Endodermal cell (in vitro differentiated cells): ENCODE measurements around the gene XPO6. TPM values are rescaled to one million over a fixed set of nuclear protein-coding genes. Genes with fewer than 3 reads are reported as not detected.

Experiments used
- DNase-seq: peaks from one replicate; pipeline ENCODE4 v3.0.0-alpha.2; 2017
- H3K27ac ChIP-seq: 2 replicates; pipeline ENCODE4 v1.5.1; 2013; ENCODE audit warnings: mild to moderate bottlenecking, low read depth, low read length, moderate library complexity
- H3K27me3 ChIP-seq: 2 replicates; pipeline ENCODE4 v1.6.1; 2013; ENCODE audit warnings: mild to moderate bottlenecking, low read length, moderate library complexity; ENCODE audit not compliant: insufficient read depth, control insufficient read depth, poor library complexity, severe bottlenecking
- H3K36me3 ChIP-seq: 2 replicates; pipeline ENCODE4 v1.7.0; 2013; ENCODE audit warnings: mild to moderate bottlenecking, low read length, moderate library complexity; ENCODE audit not compliant: control insufficient read depth, insufficient read depth
- H3K4me1 ChIP-seq: one replicate; pipeline ENCODE4 v1.7.0; 2013; ENCODE audit warnings: low read length; ENCODE audit not compliant: control insufficient read depth, insufficient read depth
- H3K4me3 ChIP-seq: 2 replicates; pipeline ENCODE4 v1.5.1; 2013; ENCODE audit warnings: mild to moderate bottlenecking, low read length, moderate library complexity
- H3K9ac ChIP-seq: 2 replicates; pipeline ENCODE4 v1.6.1; 2013; ENCODE audit warnings: mild to moderate bottlenecking, low read length, moderate library complexity; ENCODE audit not compliant: poor library complexity, severe bottlenecking; ENCODE audit errors: extremely low read depth
- H3K9me3 ChIP-seq: 2 replicates; pipeline ENCODE4 v1.6.1; 2013; ENCODE audit warnings: mild to moderate bottlenecking, low read length, moderate library complexity; ENCODE audit not compliant: control insufficient read depth
- H3K27ac Mint-ChIP-seq: 2 replicates; pipeline ENCODE4 v1.8.0; 2020; ENCODE audit warnings: mixed read lengths
- H3K27me3 Mint-ChIP-seq: 2 replicates; pipeline ENCODE4 v1.8.0; 2021; ENCODE audit warnings: mild to moderate bottlenecking, mixed read lengths; ENCODE audit not compliant: insufficient read depth
- H3K36me3 Mint-ChIP-seq: 2 replicates; pipeline ENCODE4 v1.8.0; 2020; ENCODE audit warnings: low read depth, mixed read lengths
- H3K4me1 Mint-ChIP-seq: 2 replicates; pipeline ENCODE4 v1.8.0; 2020; ENCODE audit warnings: mixed read lengths
- H3K4me3 Mint-ChIP-seq: 2 replicates; pipeline ENCODE4 v1.8.0; 2020; ENCODE audit warnings: mild to moderate bottlenecking, moderate library complexity, mixed read lengths
- H3K9me3 Mint-ChIP-seq: 2 replicates; pipeline ENCODE4 v1.8.0; 2020; ENCODE audit warnings: mild to moderate bottlenecking, mixed read lengths
- WGBS, 2 experiments: methylation state at CpG; one replicate each; pipeline versions ENCODE4 v1.1.5 to v1.1.7; 2013; ENCODE audit warnings: missing lambda C conversion rate in 2 of 2, mixed read lengths in 1 of 2; ENCODE audit not compliant: insufficient coverage in 1 of 2, insufficient read length in 1 of 2; 5-methylcytosine and 5-hydroxymethylcytosine counted together
- total RNA-seq, 2 donors: library from RNA; stranded (reverse); fragmentation: NEBNext Ultra II Directional in 1 of 2; extraction: Animal tissue kit (Norgen Biotek cat#: 25700) in 1 of 2; gene quantifications; 2 replicates in 1 of 2; 3 replicates in 1 of 2; pipeline ENCODE4 v1.2.1, GENCODE V29; 2021
- TF ChIP-seq, protein P1 (sequence below): fragments of 200-600 bp; sonication (generic); conservative IDR thresholded peaks from 2 replicates; pipeline ENCODE4 v1.5.0; 2021; ENCODE audit warnings: antibody characterized with exemption, mild to moderate bottlenecking

Gene XPO6
- total RNA-seq, 2 donors from 2014 or later = 84.7 to 92.4 TPM

DNA sequence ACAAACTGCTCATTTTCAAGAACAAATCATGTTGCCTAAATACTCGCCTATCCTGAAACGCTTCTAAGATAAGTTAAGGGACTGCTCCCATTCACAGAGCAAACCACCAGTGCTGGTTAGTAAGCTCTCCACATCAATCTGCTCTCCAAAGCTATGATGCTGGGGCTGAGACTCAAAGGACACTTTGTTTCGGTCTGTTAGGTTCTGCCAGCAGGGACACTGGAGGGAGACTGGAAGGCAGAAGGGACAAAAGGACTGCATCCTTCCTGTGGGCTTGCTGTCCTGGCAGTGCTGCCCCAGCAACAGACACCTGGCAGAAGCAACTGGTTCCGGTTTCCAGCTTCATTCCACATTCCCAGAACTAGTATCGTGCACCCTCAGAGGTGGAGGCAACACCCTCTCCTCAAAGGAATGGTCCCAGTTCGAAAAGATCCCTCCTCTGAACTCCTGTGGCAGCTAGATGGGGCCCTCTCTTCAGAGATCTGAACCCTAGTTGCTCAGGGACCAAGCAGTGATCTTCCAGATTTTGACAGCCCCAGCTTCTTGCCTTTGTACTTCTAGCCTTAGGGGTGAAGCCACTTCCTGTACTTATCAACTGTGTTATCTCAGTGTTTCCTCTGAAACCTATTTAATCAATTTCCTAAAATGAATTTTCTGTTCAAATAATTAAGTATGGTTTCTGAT, 74.9 kb downstream of the XPO6 start:
- H3K4me3 ChIP-seq = no peak overlapping the region
- H3K27me3 Mint-ChIP-seq = no peaks in the 10 kb centered on the region
- H3K9ac ChIP-seq = no peak overlapping the region
- no peaks in the 10 kb centered on the region for H3K27me3 ChIP-seq
- H3K4me3 Mint-ChIP-seq = no peak overlapping the region
- H3K36me3 Mint-ChIP-seq = peaks cover 59% of the 10 kb centered on the region
- no peaks in the 10 kb centered on the region for H3K9me3 ChIP-seq
- no peaks in the 10 kb centered on the region for H3K4me1 Mint-ChIP-seq
- no peaks in the 10 kb centered on the region for H3K9me3 Mint-ChIP-seq
- WGBS, 2 experiments = 91 to 96% methylated on average over 4 to 6 of the region's 6 CpGs
- no peaks in the 10 kb centered on the region for H3K4me1 ChIP-seq
- DNase-seq = no peak
- peaks cover 55% of the 10 kb centered on the region for H3K36me3 ChIP-seq
- no peak overlapping the region for H3K27ac Mint-ChIP-seq
- H3K27ac ChIP-seq = no peak overlapping the region
- TF ChIP-seq, protein P1, sequence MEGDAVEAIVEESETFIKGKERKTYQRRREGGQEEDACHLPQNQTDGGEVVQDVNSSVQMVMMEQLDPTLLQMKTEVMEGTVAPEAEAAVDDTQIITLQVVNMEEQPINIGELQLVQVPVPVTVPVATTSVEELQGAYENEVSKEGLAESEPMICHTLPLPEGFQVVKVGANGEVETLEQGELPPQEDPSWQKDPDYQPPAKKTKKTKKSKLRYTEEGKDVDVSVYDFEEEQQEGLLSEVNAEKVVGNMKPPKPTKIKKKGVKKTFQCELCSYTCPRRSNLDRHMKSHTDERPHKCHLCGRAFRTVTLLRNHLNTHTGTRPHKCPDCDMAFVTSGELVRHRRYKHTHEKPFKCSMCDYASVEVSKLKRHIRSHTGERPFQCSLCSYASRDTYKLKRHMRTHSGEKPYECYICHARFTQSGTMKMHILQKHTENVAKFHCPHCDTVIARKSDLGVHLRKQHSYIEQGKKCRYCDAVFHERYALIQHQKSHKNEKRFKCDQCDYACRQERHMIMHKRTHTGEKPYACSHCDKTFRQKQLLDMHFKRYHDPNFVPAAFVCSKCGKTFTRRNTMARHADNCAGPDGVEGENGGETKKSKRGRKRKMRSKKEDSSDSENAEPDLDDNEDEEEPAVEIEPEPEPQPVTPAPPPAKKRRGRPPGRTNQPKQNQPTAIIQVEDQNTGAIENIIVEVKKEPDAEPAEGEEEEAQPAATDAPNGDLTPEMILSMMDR = no peak

DNA sequence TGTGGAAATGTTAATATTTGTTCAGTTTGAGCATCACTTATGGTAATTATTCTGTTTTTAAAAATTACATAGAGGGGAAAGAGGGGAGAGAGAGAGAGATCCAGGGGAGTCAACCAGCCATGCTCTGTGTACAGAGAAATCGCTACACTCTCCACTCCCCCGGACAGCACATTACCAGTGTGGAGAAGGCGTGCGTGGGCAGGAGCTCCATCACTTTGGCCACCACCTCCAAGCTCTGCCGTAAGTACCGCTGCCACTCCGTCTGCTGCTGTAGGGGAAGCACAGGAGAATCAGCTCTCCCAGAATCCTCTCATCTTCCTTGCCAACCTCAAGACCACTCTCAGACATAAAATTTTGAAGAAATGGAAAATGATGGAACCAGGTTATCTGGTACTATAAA, 78.1 kb downstream of the XPO6 start:
- no peak overlapping the region for H3K4me3 Mint-ChIP-seq

DNA sequence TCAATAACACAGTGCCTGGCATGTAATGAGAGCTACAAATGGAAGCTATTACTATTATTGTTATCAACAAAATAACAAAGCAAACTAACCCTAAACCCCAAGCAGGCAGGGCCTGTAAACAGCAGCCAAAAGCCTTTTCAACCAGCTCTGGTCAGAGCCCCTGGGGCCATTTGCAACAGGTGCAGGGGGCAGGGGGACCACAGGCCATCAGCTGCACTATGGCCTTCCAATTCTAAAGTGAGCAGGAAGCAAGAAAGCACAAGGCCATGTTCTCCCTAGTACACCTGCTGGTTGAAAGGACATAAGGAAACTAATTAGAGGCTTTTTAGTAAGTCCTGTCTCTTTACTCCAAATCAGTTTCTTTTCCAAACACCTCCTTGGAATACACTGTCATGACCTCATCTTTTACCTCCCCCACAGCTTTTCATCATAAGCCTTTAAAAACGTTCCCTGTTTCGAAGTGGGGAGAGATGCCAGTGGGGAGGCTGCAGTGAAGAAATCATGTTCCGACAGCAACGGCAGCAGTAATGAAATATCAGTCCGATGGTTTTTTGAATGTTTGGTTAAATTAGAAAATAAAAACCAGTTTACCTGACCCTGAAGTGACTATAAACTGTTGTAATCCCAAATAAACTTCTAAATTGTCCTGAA, 79.9 kb downstream of the XPO6 start:
- H3K4me3 Mint-ChIP-seq = no peak overlapping the region
- no peaks in the 10 kb centered on the region for H3K9me3 ChIP-seq
- 94 to 100% methylated on average over 3 to 5 of the region's 5 CpGs for WGBS, 2 experiments
- no peaks in the 10 kb centered on the region for H3K27me3 ChIP-seq
- H3K9ac ChIP-seq = no peak overlapping the region
- H3K9me3 Mint-ChIP-seq = no peaks in the 10 kb centered on the region
- peaks cover 82% of the 10 kb centered on the region for H3K36me3 ChIP-seq
- H3K27me3 Mint-ChIP-seq = no peaks in the 10 kb centered on the region
- no peaks in the 10 kb centered on the region for H3K4me1 ChIP-seq
- H3K27ac ChIP-seq = no peak overlapping the region
- H3K4me1 Mint-ChIP-seq = peaks cover 2% of the 10 kb centered on the region
- peaks cover 72% of the 10 kb centered on the region for H3K36me3 Mint-ChIP-seq
- TF ChIP-seq, protein P1 = no peak
- no peak overlapping the region for H3K27ac Mint-ChIP-seq
- H3K4me3 ChIP-seq = no peak overlapping the region
- no peak for DNase-seq

More for the DNA sequence above, 78.1 kb downstream of the XPO6 start:
- TF ChIP-seq, protein P1 = no peak
- Mint-ChIP-seq H3K27ac (no peak overlapping the region), H3K36me3 (peaks cover 65% of the 10 kb centered on the region), H3K9me3 (no peaks in the 10 kb centered on the region), H3K4me1 (no peaks in the 10 kb centered on the region), H3K27me3 (no peaks in the 10 kb centered on the region)
- Histone ChIP-seq H3K9ac (no peak overlapping the region), H3K27me3 (no peaks in the 10 kb centered on the region), H3K27ac (no peak overlapping the region), H3K36me3 (peaks cover 70% of the 10 kb centered on the region), H3K9me3 (no peaks in the 10 kb centered on the region), H3K4me1 (no peaks in the 10 kb centered on the region), H3K4me3 (no peak overlapping the region)
- DNase-seq = no peak
- WGBS, 2 experiments = 95 to 100% methylated on average over 6 to 7 of the region's 7 CpGs
